Retinal pigment epithelial cell (primary cell): ENCODE results near the gene SMARCAL1.

Experiments
- DNase-seq: peaks from one replicate; pipeline ENCODE4 v3.0.0-alpha.2; 2010; ENCODE audit warnings: low read depth
- H3K4me3 ChIP-seq: 2 replicates; pipeline ENCODE4 v1.5.1; 2011; ENCODE audit warnings: mild to moderate bottlenecking, low read length, control low read depth, moderate library complexity
- TF ChIP-seq, protein P1 (sequence below): conservative IDR thresholded peaks from 2 replicates; pipeline ENCODE4 v1.5.1; 2011; ENCODE audit warnings: low read depth, low read length, control low read depth, inconsistent platforms

The SMARCAL1 gene

DNA sequence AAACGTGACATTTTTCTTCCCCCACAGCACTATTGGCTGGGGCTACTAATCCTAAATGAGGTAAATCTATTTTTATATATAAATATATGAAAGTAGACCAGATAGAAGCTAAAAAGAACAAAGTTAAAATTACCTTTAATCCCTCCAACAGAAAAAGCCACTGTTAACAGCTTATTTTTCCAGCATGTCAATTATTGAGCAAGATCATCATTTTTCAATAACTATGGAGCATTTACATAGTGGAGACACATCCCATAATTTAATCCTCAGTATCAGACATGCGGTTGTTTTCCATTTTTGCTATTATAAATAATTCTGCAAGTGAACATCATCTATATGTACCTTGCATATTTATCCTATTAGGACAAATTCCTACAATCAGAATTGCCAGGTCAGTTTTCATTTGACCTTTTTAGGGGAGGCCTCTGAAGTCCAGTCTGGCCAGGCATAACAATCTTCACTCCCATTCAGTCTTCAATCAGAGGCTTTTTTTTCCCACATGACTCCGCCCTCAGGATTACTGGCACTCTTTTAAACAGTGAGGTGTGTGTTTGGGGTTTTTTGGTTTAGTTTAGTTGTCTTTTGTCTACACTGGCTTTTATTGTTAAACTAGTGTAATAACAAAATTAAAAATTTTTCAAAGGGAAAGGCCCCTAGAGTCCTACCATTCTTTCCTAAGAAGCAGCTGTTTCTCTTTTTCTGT, 29.2 kb downstream of the SMARCAL1 start:
- H3K4me3 ChIP-seq: no peak overlapping the region
- TF ChIP-seq, protein P1, sequence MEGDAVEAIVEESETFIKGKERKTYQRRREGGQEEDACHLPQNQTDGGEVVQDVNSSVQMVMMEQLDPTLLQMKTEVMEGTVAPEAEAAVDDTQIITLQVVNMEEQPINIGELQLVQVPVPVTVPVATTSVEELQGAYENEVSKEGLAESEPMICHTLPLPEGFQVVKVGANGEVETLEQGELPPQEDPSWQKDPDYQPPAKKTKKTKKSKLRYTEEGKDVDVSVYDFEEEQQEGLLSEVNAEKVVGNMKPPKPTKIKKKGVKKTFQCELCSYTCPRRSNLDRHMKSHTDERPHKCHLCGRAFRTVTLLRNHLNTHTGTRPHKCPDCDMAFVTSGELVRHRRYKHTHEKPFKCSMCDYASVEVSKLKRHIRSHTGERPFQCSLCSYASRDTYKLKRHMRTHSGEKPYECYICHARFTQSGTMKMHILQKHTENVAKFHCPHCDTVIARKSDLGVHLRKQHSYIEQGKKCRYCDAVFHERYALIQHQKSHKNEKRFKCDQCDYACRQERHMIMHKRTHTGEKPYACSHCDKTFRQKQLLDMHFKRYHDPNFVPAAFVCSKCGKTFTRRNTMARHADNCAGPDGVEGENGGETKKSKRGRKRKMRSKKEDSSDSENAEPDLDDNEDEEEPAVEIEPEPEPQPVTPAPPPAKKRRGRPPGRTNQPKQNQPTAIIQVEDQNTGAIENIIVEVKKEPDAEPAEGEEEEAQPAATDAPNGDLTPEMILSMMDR: no peak
- no peak for DNase-seq

DNA sequence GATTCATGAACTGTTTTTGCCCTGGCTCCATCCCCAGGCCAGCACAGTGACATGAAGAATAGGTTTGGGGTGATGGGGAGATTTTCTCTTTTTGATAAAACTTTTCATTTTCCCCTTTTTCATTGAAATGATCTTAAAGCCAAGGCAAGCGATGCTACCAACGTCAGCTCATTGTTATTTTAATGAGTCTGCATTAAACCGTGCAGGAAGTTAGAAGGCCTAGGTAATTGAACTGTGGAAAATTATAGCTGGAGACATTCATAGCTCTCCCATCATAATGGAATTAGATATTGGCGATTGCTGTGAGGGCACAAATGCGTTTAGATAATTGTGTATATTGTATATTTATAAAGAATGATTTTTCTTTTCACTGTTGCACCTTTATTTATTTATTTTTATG, 33.2 kb downstream of the SMARCAL1 start:
- TF ChIP-seq, protein P1: no peak
- no peak overlapping the region for H3K4me3 ChIP-seq
- DNase-seq: no peak

DNA sequence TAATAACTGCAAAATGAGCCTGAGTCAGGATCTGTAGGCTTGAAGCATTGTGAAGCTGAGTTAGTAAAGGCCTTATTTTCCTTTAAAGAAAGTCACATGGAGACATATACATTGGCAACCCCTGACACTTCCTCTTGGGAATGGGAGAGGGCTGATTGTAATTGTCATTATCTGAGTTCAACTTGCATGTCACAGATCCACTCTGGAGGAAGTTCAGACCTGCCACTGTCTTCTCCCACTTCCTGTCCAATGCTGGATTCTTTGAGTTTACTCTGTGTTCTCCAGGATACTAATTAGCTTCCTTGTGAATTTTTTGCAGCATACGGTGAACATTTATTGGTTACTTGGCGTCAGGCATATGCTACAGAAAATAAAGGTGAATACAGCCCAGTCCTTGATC, 34.1 kb downstream of the SMARCAL1 start:
- TF ChIP-seq, protein P1: no peak
- DNase-seq: no peak
- H3K4me3 ChIP-seq: no peak overlapping the region

DNA sequence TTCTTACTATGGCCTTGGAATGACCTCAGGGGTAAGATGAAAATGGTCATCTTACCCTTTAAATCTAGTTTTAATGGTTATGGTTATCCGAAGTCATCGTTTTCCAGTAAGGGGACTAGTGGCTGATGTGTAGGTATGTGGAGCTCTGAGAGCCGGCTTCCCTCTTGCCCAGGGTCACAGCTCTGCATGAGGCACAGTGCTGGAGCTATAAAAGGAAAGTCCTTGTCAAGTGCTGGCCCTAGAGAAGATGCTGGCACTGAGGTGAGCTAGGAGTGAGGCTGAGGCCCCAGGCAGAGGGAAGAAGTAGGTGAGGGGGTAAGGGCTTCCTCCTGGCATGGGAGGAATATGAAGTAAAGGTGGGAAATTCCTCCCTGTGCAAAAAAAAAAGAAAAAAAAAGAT, 35.0 kb downstream of the SMARCAL1 start:
- no peak overlapping the region for H3K4me3 ChIP-seq
- TF ChIP-seq, protein P1: no peak
- DNase-seq: no peak

DNA sequence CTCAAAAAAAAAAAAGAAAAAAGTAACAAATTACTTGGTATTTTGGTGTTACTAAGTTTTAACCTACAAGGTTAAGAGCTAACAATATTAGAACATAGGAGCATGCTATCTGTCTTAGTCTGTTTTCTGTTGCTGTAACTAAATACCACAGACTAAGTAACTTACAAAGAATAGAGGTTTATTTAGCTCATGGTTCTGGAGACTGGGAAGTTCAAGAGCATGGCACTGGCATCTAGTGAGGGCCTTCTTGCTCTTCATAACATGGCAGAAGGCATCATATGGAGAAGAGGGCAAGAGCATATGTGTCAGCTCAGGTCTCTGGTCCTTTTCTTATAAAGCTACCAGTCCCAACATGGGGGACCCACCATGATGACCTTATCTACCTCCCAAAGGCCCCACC, 36.5 kb downstream of the SMARCAL1 start:
- TF ChIP-seq, protein P1: no peak
- no peak overlapping the region for H3K4me3 ChIP-seq
- no peak for DNase-seq

DNA sequence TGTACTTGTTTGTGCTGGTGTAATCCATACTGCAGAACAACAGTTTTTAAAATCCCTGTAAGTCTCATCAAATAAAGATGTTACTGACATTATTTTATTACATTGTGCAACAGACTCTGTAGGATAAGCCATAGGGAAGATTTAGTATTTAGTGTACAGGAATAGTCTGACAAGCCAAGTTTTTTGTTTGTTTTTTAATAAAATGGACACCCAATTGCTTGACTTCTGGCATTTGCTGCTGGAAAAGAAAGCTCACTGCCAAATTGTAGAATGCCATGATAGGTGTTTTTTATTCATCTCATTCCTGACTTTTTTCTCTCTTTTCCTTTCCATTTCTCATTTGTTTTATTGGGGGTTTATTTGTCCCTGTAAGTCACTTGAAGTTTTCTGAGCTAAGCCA, 38.1 kb downstream of the SMARCAL1 start:
- TF ChIP-seq, protein P1: no peak
- no peak overlapping the region for H3K4me3 ChIP-seq
- DNase-seq: no peak

DNA sequence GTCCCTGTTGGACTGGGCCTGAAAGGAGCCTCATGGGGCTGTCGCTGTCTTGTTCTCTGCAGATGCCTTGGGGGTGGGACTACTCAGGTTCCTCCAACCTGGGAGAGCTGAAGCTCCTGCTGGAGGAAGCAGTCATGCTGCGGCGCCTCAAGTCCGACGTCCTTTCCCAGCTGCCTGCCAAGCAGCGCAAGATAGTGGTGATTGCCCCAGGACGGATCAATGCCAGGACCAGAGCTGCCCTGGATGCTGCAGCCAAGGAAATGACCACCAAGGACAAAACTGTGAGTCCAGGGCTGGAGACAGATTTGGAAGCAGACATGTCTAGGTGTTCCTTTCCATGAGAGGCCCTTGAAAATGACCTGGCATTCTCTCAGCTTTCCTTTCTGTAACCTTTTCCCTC, 38.5 kb downstream of the SMARCAL1 start:
- TF ChIP-seq, protein P1: no peak
- no peak for DNase-seq
- no peak overlapping the region for H3K4me3 ChIP-seq
